ENCODE results near the gene MSL1.
"Not testable (repeated sequence)": the region's sequence is repeated elsewhere in the genome, so short reads cannot be mapped to it uniquely, and the experiment has no call there.

Gene MSL1

GRCh38 chr17:40139566-40140058 is 17.8 kb downstream of the MSL1 start:
- DNase-seq, result no peak

GRCh38 chr17:40143166-40143565 is 21.4 kb downstream of the MSL1 start:
- not testable (repeated sequence) for DNase-seq

DNA sequence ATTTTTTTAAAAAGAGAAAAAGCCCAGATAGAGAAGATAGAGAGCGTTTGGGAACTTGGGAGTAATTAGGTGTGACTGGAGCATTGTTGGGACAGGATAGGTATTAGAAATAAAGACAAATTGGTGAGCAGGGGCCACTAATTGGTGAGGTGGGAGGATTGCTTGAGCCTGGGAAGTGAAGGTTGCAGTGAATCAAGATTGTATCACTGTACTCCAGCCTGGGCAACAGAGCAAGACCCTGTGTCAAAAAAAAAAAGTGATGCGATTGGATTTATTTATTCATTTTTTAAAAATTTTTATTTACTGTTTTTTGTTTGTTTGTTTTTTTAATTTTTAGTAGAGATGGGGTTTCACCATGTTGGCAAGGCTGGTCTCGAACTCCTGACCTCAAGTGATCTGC is 23.7 kb downstream of the MSL1 start:
- DNase-seq, result no peak

DNA sequence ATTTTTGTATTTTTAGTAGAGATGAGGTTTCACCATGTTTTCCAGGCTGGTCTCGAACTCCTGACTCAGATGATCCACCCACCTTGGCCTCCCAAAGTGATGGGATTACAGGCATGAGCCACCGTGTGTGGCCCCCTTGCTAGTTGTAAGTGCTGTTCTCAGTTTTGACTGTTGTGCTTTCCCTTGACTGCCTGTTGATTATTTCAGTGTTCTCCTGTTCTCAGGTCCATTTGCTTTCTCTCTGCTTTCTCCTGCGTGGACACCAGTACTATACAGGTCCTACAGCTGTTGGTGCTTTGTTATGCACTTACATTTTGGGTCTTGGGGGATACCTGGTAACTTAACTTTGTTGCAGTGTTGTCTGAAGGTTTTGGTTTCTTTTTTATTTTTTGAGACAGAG is 26.8 kb downstream of the MSL1 start:
- no peak for DNase-seq

DNA sequence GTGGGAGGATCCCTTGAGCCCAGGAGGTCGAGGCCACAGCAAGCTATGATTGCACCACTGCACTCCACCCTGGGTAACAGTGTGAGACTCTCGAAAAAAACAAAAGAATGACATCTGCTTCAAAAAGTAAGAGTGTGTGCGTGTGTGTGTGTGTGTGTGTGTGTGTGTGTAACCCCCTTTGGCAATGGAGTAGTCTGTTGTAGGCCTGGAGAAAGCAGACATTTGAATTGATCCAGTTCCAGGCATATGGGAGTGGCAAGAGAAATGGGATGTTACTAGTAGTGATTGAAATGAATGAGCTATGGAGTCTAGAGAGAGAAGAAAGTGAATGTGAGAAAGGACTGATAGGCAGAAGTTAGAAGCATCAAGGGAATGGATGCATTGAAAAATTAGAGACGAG is 28.5 kb downstream of the MSL1 start:
- no peak for DNase-seq

DNA sequence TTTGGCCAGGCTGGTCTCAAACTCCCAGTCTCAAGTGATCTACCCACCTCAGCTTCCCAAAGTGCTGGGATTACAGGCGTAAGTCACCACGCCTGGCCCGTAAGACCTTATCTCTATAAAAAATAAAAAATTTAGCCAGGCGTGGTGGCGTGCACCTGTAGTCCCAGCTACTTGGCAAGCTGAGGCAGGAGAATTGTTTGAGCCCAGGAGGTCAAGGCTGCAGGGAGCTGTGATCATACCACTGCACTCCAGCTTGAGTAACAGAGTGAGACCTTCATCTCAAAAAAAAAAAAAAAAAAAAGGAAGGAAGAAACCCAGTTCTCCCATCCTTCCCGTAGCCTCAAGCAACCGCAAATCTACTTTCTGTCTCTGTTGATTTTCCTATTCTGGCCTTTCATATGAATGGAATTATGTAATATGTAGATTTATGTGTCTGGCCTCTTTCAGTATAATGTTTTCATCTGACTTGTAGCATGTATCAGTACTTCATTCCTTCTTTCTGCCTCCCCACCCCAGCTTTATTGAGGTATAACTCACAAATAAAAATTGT is 29.7 kb downstream of the MSL1 start:
- no peak for DNase-seq

GRCh38 chr17:40153603-40154236 is 31.9 kb downstream of the MSL1 start:
- no peak for DNase-seq

DNA sequence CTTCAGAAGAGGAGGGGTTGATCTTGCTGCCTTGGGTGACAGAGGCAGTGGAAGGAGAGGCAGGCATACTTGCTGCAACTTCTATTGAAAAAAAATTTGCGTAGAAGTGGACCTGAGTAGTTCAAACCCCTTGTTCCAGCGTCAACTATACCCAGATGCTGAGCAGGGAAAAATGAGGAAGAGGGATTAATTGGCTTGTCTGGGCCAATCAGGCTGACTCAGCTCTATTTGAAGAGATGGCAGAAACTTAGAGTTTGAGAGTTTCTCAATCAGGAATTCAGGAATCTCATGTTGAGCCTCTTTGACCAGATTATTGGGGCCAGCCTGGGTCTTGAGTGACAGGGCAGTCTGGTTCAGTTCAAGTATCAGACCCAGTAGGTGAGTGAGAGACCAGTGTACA is 36.2 kb downstream of the MSL1 start:
- no peak for DNase-seq

DNA sequence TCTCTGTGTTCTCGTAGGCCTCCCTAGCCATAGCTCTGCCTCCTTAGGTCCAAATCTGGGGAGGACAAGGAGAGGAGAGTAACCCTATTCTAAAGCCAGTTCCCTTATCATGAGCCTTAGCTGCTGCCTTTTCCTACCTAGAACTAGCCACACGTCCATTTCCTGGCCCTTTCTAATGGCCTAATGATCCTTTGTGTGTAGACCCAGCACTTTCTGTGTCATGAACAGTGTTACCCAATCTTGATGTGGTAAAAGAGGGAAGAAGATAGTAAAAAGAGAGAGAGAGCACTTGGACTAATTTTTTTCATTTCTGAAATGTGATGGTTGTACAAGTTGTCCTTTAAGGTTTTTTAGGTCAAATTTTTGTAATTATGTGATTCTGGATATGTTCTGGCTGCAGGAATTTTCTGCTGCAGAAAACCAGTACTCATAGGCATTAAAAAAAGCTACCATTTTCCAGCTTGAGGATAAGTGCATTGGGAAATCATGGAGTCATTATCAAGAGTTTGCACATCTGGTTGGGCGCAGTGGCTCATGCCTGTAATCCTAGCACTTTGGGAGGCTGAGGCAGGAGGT is 36.8 kb downstream of the MSL1 start:
- DNase-seq, result no peak

DNA sequence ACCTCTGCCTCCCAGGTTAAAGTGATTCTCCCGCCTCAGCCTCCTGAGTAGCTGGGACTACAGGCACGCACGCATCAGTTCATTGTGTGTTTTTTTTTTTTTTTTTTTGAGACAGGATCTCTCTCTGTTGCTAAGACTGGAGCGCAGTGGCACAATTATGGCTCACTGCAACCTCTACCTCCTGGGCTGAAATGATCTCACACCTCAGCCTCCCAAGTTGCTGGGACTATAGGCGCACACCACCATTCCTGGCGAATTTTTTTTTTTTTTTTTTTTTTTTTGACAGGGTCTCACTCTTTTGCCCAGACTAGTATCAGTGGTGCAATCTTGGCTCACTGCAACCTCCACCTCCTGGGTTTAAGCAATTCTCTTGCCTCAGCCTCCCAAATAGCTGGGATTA is 37.7 kb downstream of the MSL1 start:
- DNase-seq, result no peak

GRCh38 chr17:40167685-40168261 is 46.0 kb downstream of the MSL1 start:
- no peak for DNase-seq

DNA sequence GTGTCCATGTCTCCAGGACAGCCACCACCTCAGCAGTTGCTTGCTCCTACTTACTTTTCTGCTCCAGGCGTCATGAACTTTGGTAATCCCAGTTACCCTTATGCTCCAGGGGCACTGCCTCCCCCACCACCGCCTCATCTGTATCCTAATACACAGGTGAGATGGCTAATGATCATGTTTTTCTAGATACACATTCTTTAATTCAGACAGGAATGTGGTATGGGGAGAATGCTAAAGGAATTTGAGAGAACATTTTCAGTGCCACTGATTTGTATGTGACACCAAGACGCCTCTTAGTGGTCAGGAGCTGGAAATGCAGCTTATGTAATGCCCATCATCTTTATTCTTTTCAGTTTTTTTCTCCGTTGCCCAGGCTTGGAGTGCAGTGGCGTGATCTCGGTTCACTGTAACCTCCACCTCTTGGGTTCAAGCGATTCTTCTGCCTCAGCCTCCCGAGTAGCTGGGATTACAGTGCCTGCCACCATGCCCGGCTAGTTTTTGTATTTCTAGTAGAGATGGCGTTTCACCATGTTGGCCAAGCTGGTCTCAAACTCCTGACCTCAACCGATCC is 46.6 kb downstream of the MSL1 start:
- DNase-seq, result peak; percentile 50

GRCh38 chr17:40170325-40170724 is 48.6 kb downstream of the MSL1 start:
- DNase-seq, result no peak

GRCh38 chr17:40171750-40172149 is 50.0 kb downstream of the MSL1 start:
- no peak for DNase-seq

GRCh38 chr17:40173091-40173777 is 51.5 kb downstream of the MSL1 start:
- no peak for DNase-seq

DNA sequence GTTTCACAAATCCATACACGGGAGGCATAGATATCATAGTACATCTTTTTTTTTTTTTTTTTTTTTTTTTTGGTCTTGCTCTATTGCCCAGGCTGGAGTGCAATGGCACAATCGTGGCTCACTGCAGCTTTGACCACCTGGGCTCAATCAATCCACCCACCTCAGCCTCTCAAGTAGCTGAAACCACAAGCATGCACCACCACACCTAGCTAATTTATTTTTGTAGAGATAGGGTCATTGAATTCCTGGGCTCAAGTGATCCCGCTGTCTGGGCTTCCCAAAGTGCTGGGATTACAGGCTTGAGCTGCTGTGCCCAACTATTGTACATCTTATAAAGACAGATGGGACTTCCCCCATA is 52.0 kb downstream of the MSL1 start:
- no peak for DNase-seq

DNA sequence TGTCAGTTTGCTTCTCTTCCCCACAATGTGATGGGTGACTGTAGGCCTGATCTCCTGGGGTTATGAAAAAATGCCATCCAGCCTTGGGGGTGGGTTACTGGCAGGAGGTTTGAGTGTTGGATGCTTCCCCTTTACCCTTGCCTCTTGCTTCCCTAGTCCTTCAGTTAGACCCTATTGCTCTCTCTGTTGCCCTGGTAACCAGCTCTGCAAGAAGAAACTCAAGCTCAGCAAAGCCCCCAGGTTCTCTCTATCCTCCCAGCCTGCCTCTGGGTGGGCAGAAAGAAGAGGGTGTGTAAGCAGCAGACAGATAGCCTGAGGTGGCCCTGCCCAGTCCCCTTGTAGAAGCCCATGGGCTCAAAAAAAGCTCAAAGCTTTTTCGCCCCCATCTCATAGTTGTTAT is 52.7 kb downstream of the MSL1 start:
- no peak for DNase-seq

- DNase-seq, result no peak
These were observed 54.4 kb downstream of the MSL1 start for GRCh38 chr17:40175928-40176753.

- DNase-seq, result no peak
These were observed 55.0 kb downstream of the MSL1 start for GRCh38 chr17:40176754-40177110.

DNA sequence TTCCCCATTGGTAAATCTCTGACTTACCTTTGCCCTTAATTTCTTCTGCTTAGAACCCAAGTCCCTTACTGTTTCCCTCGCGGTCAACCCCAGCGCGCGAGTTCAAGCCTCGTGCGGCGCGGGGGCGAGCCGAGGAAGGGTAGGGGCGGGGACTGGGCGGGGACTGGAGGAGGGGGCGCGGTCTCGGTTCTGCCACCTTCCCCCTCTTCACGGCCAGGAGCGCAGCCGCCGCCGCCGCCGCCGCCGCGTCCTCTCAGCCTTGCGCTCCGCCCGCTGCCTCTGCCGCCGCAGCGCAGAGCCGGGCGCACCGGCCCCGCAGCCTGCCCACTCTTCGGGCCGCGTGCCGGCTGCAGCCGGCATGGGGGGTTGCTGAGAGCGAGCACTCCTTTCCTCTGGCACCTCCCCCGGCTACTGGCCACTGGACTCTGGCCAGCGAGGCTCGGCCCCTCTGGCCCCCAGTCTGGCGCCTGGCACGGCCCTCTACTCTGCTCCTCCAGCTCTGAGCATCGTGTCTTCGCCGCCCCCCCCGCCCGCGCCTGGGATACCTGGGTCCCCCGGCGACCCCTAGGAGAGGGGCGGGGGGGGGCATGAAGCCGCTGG is 55.6 kb downstream of the MSL1 start, which contains the start of gene RAPGEFL1:
TSS of gene RAPGEFL1 (plus strand) at position 196 of the 600 bp plus-strand sequence. CDS start at position 588, 392 bp downstream.
- DNase-seq, result peak; percentile 95

GRCh38 chr17:40178021-40178601 is 56.3 kb downstream of the MSL1 start:
- peak; percentile 9 for DNase-seq

DNA sequence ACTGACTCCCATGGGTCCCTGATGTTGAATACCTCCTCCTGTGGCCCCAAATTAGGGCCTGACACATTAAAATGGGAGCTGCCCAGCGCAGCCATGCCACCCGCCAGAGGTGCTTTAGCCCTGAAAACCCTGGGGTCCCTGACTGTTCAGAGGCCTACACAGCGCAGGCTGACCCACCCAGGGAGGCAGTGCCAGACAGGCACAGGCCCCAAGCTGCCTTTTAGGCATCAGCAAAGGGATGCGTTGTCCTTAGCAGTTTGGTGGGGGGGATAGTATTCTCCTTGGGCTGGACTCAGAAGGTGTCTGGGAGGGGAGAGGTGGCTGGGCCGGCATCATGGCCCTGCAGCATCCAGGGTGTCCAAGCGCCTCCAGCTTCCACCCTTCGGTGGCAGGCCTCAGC is 56.9 kb downstream of the MSL1 start:
- no peak for DNase-seq

Measured in CD4-positive, alpha-beta T cell treated with Interleukin-17A for 4 hours (primary cell).